HG02981 (cell line): ENCODE measurements around the gene RNF115.
"Not testable (repeated sequence)": the region's sequence is repeated elsewhere in the genome, so short reads cannot be mapped to it uniquely, and the experiment has no call there.

Source experiments
- ATAC-seq: cut with Tn5 transposase; IDR thresholded peaks from one replicate; pipeline ENCODE4 v1.9.1; 2021; ENCODE audit warnings: mild to moderate bottlenecking, moderate library complexity; ENCODE audit not compliant: unreplicated experiment

Gene RNF115

GRCh38 chr1:145782272-145783099 is 41.4 kb downstream of the RNF115 start:
- no peak for ATAC-seq

- no peak for ATAC-seq
These were observed 45.8 kb downstream of the RNF115 start for GRCh38 chr1:145778146-145778540.

- ATAC-seq = no peak
These were observed 46.3 kb downstream of the RNF115 start for GRCh38 chr1:145777357-145778145.

- no peak for ATAC-seq
These were observed 50.5 kb downstream of the RNF115 start for GRCh38 chr1:145773423-145773822.

GRCh38 chr1:145771056-145771455 is 52.8 kb downstream of the RNF115 start:
- no peak for ATAC-seq

- ATAC-seq = not testable (repeated sequence)
These were observed 55.9 kb downstream of the RNF115 start for GRCh38 chr1:145768004-145768403.

- ATAC-seq = not testable (repeated sequence)
These were observed 57.0 kb downstream of the RNF115 start for GRCh38 chr1:145766926-145767325.

- ATAC-seq = not testable (repeated sequence)
These were observed 58.1 kb downstream of the RNF115 start for GRCh38 chr1:145765585-145766360.

- not testable (repeated sequence) for ATAC-seq
These were observed 58.8 kb downstream of the RNF115 start for GRCh38 chr1:145765127-145765526.

- ATAC-seq = not testable (repeated sequence)
These were observed 59.5 kb downstream of the RNF115 start for GRCh38 chr1:145764231-145764940.

- ATAC-seq = not testable (repeated sequence)
These were observed 61.9 kb downstream of the RNF115 start for GRCh38 chr1:145762001-145762400.

GRCh38 chr1:145761498-145761897 is 62.4 kb downstream of the RNF115 start:
- ATAC-seq = not testable (repeated sequence)

GRCh38 chr1:145760395-145760949 is 63.4 kb downstream of the RNF115 start:
- ATAC-seq = not testable (repeated sequence)

- ATAC-seq = no peak
These were observed 64.2 kb downstream of the RNF115 start for GRCh38 chr1:145759721-145760120.

- ATAC-seq = no peak
These were observed 65.3 kb downstream of the RNF115 start for GRCh38 chr1:145758575-145758974.

GRCh38 chr1:145758116-145758515 is 65.8 kb downstream of the RNF115 start:
- no peak for ATAC-seq

- no peak for ATAC-seq
These were observed 66.5 kb downstream of the RNF115 start for GRCh38 chr1:145757420-145757819.

GRCh38 chr1:145751491-145752037 is 72.3 kb downstream of the RNF115 start:
- ATAC-seq = no peak

GRCh38 chr1:145750426-145750825 is 73.5 kb downstream of the RNF115 start:
- ATAC-seq = no peak
